Measurements from ENCODE around the gene NRP2.

NRP2 gene

DNA sequence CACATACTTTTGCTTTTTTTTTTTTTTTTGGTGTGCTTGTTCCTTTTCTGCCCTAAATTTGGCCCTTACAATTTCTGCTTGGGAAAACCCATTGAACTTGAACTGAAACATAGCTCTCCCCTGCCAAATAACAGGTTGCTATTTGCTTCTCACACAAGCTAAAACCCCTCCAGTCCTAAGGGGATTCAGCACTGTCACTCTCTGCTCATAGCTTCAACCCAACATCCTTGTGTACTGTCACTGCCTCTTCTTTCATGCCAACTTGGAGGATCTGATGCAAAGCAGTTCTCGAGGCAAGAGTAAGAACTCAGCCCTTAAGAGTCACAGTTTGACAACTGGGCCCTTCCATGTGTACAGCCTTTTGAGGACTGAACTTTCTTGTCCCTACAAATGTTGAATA lies 30.6 kb upstream of the NRP2 start:
- H3K4me1 Mint-ChIP-seq (ENCODE audit: low read depth), result peaks cover 3% of the 10 kb centered on the region
- no peaks in the 10 kb centered on the region for H3K9me3 Mint-ChIP-seq
- peaks cover 45% of the 10 kb centered on the region for H3K27me3 Mint-ChIP-seq
- intact Hi-C loops (cut with micrococcal nuclease), result no loop called here
- no peak overlapping the region for H3K4me3 Mint-ChIP-seq
- no peaks in the 10 kb centered on the region for H3K36me3 Mint-ChIP-seq (ENCODE audit: low read depth)
- H3K27ac Mint-ChIP-seq, result no peak overlapping the region

GRCh38 chr2:205654878-205655605 lies 27.3 kb upstream of the NRP2 start:
- intact Hi-C loops (cut with micrococcal nuclease), result no loop called here
- H3K27me3 Mint-ChIP-seq, result peaks cover 21% of the 10 kb centered on the region
- H3K36me3 Mint-ChIP-seq (ENCODE audit: low read depth), result no peaks in the 10 kb centered on the region
- no peak overlapping the region for H3K4me3 Mint-ChIP-seq
- H3K27ac Mint-ChIP-seq, result no peak overlapping the region
- H3K9me3 Mint-ChIP-seq, result no peaks in the 10 kb centered on the region
- no peaks in the 10 kb centered on the region for H3K4me1 Mint-ChIP-seq (ENCODE audit: low read depth)

- Mint-ChIP-seq H3K4me3 (no peak overlapping the region), H3K27me3 (peaks cover 19% of the 10 kb centered on the region), H3K36me3 (ENCODE audit: low read depth) (no peaks in the 10 kb centered on the region), H3K4me1 (ENCODE audit: low read depth) (peaks cover 4% of the 10 kb centered on the region), H3K27ac (no peak overlapping the region), H3K9me3 (no peaks in the 10 kb centered on the region)
- intact Hi-C loops (cut with micrococcal nuclease), result no loop called here
Observed at GRCh38 chr2:205655779-205656456, 26.4 kb upstream of the NRP2 start.

DNA sequence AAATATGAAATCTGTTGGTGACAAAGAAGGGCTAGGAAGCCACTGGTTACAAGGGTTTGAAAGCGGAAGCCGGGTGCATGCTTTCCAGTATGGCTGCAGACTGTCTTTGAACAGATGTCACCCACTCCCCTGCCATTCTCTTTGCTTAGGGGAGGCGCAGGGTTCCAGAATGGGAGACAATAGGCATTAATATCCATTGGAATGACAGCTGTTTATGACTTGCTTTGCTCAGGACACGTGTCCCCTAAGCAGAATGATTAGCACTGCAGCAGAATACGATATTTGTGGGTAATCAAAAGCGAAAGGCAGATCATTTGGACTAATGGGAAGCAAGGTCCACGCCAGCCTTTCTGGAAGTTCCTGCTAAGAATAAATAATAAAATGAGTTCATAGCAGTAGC lies 25.8 kb upstream of the NRP2 start:
- Mint-ChIP-seq H3K4me3 (no peak overlapping the region), H3K36me3 (ENCODE audit: low read depth) (no peaks in the 10 kb centered on the region)

GRCh38 chr2:205656941-205657340 lies 25.4 kb upstream of the NRP2 start:
- no peaks in the 10 kb centered on the region for H3K36me3 Mint-ChIP-seq (ENCODE audit: low read depth)
- peaks cover 6% of the 10 kb centered on the region for H3K4me1 Mint-ChIP-seq (ENCODE audit: low read depth)
- no peak overlapping the region for H3K4me3 Mint-ChIP-seq
- no peaks in the 10 kb centered on the region for H3K9me3 Mint-ChIP-seq
- no peak overlapping the region for H3K27ac Mint-ChIP-seq
- peaks cover 16% of the 10 kb centered on the region for H3K27me3 Mint-ChIP-seq
- intact Hi-C loops (cut with micrococcal nuclease), result no loop called here

More for the DNA sequence above, 25.8 kb upstream of the NRP2 start:
- Mint-ChIP-seq H3K4me1 (ENCODE audit: low read depth) (peaks cover 6% of the 10 kb centered on the region), H3K27me3 (peaks cover 19% of the 10 kb centered on the region), H3K27ac (no peak overlapping the region), H3K9me3 (no peaks in the 10 kb centered on the region)
- intact Hi-C loops (cut with micrococcal nuclease), result no loop called here

DNA sequence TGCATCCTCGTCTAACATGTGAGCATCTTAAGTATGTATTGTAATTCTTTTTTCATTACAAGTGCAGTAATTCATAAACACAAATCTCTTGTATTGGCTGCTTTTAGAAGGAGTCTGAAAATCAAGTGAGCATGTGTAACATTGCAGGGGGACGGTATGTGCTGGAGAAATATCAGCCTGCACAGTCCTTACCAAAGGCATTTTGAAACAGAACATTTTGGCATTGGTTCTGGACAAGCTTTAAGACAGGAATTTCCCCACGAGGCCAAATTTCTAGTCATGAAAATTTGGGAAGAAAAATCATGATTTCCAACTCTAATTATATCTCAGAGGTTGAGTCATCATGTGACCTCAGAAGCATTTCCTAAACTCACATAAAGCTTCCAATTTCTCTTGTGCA lies 24.7 kb upstream of the NRP2 start:
- intact Hi-C loops (cut with micrococcal nuclease), result no loop called here
- H3K9me3 Mint-ChIP-seq, result no peaks in the 10 kb centered on the region

DNA sequence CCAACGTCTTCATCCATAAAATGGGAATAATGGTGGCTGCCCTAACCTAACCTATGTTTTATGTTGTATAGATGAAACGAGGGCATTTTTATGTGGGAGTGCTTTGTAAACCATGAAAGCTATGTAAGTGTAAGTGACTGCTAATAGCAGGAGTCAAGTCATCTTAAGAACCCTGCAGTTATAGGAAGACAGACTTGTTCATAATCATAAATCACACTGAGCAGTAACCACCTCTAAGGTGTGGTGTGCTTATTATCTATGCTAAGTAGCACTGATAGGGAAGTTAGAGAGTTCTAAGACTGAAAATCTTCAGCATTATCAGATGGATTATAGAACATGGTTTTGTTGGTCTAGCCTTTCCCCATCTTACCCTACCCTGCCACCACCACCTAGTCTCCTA lies 24.2 kb upstream of the NRP2 start:
- no peak overlapping the region for H3K27ac Mint-ChIP-seq
- H3K4me1 Mint-ChIP-seq (ENCODE audit: low read depth), result peaks cover 6% of the 10 kb centered on the region
- H3K36me3 Mint-ChIP-seq (ENCODE audit: low read depth), result no peaks in the 10 kb centered on the region
- no peaks in the 10 kb centered on the region for H3K9me3 Mint-ChIP-seq
- peaks cover 16% of the 10 kb centered on the region for H3K27me3 Mint-ChIP-seq
- no peak overlapping the region for H3K4me3 Mint-ChIP-seq
- intact Hi-C loops (cut with micrococcal nuclease), result no loop called here

More for the DNA sequence above, 24.7 kb upstream of the NRP2 start:
- Mint-ChIP-seq H3K4me1 (ENCODE audit: low read depth) (peaks cover 6% of the 10 kb centered on the region), H3K27ac (no peak overlapping the region), H3K36me3 (ENCODE audit: low read depth) (no peaks in the 10 kb centered on the region), H3K4me3 (no peak overlapping the region), H3K27me3 (peaks cover 16% of the 10 kb centered on the region)

GRCh38 chr2:205658572-205658971 lies 23.7 kb upstream of the NRP2 start:
- peaks cover 19% of the 10 kb centered on the region for H3K27me3 Mint-ChIP-seq
- no peaks in the 10 kb centered on the region for H3K36me3 Mint-ChIP-seq (ENCODE audit: low read depth)
- intact Hi-C loops (cut with micrococcal nuclease), result no loop called here
- H3K4me3 Mint-ChIP-seq, result no peak overlapping the region
- H3K27ac Mint-ChIP-seq, result no peak overlapping the region
- H3K9me3 Mint-ChIP-seq, result no peaks in the 10 kb centered on the region
- peaks cover 6% of the 10 kb centered on the region for H3K4me1 Mint-ChIP-seq (ENCODE audit: low read depth)

- Mint-ChIP-seq H3K27me3 (peaks cover 19% of the 10 kb centered on the region), H3K36me3 (ENCODE audit: low read depth) (no peaks in the 10 kb centered on the region), H3K4me3 (no peak overlapping the region), H3K4me1 (ENCODE audit: low read depth) (peaks cover 6% of the 10 kb centered on the region), H3K27ac (no peak overlapping the region), H3K9me3 (no peaks in the 10 kb centered on the region)
- intact Hi-C loops (cut with micrococcal nuclease), result no loop called here
Observed at GRCh38 chr2:205659922-205660321, 22.4 kb upstream of the NRP2 start.

DNA sequence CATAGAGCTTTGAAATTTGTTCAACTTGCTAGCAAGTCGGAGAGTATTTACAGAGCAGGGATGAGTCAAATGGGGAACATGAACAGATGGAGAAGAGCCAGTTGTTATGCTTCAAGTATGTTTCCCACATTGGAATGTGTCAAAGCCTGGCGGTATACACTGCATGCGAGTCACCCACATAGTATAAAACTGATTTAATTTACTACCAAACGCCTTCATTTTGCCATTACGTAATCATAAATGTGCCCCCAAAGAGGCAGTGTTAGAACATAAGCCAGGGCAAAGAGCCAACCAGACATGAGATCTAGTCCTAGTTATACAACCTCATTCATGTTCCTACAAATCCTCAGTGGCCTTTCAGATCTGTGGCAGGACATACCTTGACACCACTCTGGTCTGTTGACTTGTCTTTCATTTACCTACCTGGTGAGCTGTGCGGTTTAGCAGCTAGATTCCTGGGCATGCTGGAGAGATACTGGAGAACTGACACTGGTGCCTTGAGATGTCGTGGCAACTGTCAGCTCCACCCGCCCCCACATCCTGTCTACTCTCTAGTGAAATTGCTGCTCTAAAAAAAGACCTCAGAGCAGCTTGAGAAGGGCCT lies 21.7 kb upstream of the NRP2 start:
- H3K27me3 Mint-ChIP-seq, result peaks cover 18% of the 10 kb centered on the region
- H3K27ac Mint-ChIP-seq, result no peak overlapping the region
- no peaks in the 10 kb centered on the region for H3K36me3 Mint-ChIP-seq (ENCODE audit: low read depth)
- intact Hi-C loops (cut with micrococcal nuclease), result no loop called here
- H3K9me3 Mint-ChIP-seq, result no peaks in the 10 kb centered on the region
- H3K4me1 Mint-ChIP-seq (ENCODE audit: low read depth), result peaks cover 6% of the 10 kb centered on the region
- no peak overlapping the region for H3K4me3 Mint-ChIP-seq

- intact Hi-C loops (cut with micrococcal nuclease), result no loop called here
- H3K27me3 Mint-ChIP-seq, result peaks cover 16% of the 10 kb centered on the region
- no peak overlapping the region for H3K27ac Mint-ChIP-seq
- H3K36me3 Mint-ChIP-seq (ENCODE audit: low read depth), result no peaks in the 10 kb centered on the region
- H3K4me1 Mint-ChIP-seq (ENCODE audit: low read depth), result peaks cover 6% of the 10 kb centered on the region
- no peaks in the 10 kb centered on the region for H3K9me3 Mint-ChIP-seq
- H3K4me3 Mint-ChIP-seq, result no peak overlapping the region
Observed at GRCh38 chr2:205661281-205661680, 21.0 kb upstream of the NRP2 start.

DNA sequence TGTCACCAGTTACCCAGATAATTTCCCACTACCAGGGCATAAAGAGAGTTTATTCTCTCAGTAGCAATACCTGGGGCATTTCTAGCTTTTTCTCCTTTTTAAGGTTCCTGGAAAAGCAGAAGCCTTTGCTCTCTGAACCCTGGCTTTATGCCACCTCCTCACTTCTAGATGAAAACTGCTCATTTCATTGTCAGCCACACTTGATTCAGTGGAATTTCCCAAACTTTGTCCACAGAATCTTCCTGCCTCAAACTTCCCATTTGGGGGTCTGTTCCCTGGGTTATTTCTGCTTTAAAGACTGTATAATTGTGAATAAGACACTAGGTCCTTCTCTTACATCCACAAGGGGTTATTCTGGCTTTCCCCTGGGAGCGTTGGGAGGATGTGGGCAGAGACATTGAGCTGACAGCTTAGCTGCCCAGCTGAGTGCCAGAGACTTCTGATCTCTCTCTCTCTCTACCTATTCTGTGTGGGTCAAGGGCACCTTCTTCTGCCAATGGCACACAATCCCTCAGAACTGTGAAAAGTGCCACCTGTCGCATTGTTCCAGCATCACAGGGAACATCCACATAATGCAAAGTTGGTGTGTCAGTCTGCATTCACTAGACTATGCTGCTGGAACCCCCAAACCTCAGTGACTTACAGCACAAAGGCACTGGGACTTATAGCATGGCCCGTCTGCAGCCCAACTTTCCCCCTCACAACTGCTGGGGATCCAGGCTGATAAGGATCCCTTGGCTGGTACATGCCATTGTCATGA lies 19.9 kb upstream of the NRP2 start:
- Mint-ChIP-seq H3K36me3 (ENCODE audit: low read depth) (no peaks in the 10 kb centered on the region), H3K27me3 (peaks cover 15% of the 10 kb centered on the region), H3K4me3 (no peak overlapping the region), H3K9me3 (no peaks in the 10 kb centered on the region), H3K4me1 (ENCODE audit: low read depth) (peaks cover 6% of the 10 kb centered on the region), H3K27ac (no peak overlapping the region)
- intact Hi-C loops (cut with micrococcal nuclease), result no loop called here

DNA sequence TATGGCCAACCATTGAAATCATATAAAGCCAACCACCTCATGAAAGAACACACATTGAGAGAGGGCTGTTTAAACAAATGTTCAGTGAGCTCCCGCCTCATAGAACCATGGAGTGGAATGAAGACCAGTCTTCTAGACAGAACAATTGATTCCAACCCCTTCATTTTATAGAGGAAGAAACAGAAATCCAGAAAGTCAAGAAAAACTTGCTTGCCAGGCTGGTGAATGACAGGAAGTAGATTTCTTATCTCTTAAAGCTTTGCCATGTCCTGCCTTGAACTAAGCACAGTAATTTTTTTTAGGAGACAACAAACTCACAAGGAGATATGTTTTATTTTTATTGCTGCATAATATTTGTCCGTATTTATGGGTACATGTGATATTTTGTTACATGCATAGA lies 16.5 kb upstream of the NRP2 start:
- H3K27me3 Mint-ChIP-seq, result peaks cover 9% of the 10 kb centered on the region
- no peaks in the 10 kb centered on the region for H3K36me3 Mint-ChIP-seq (ENCODE audit: low read depth)
- no peak overlapping the region for H3K27ac Mint-ChIP-seq
- intact Hi-C loops (cut with micrococcal nuclease), result no loop called here
- peaks cover 4% of the 10 kb centered on the region for H3K4me1 Mint-ChIP-seq (ENCODE audit: low read depth)
- no peak overlapping the region for H3K4me3 Mint-ChIP-seq
- no peaks in the 10 kb centered on the region for H3K9me3 Mint-ChIP-seq

DNA sequence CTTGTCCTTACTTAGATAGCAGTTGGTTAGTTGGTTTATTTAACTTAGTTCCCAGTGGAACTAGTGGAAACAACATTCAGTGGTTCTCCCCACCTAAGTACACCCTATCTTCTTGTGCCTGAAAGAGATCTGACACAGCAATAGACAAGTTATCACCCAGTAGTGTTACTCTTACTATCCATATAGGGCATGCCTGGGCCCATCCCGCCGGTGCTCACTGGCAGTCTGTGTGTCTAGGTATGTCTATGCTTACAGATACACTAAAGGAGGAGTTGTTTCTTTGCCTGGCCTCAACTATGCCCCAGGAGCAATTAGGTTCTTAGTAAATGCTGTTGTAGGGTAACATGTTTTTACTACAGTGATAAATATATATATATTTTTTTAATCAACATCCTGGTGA lies 12.0 kb upstream of the NRP2 start:
- Mint-ChIP-seq H3K27ac (no peak overlapping the region), H3K4me3 (no peak overlapping the region), H3K9me3 (no peaks in the 10 kb centered on the region), H3K36me3 (ENCODE audit: low read depth) (no peaks in the 10 kb centered on the region), H3K27me3 (peaks cover 2% of the 10 kb centered on the region), H3K4me1 (ENCODE audit: low read depth) (no peaks in the 10 kb centered on the region)
- intact Hi-C loops (cut with micrococcal nuclease), result loop anchor here (10.0 kb wide), 2 partner anchors 125 to 215 kb away; no protein-coding TSS in a partner anchor

Data from dendritic cell treated with granulocyte-macrophage colony-stimulating factor and Interleukin-4, amounts not matched to agents 40 ng/mL and 50 ng/mL, for 4 days (primary cell).